GM18868 (cell line): ENCODE measurements around the gene DPEP2.

ENCODE experiments used
- ATAC-seq: cut with Tn5 transposase; IDR thresholded peaks from one replicate; pipeline ENCODE4 v1.9.1; 2021; ENCODE audit warnings: mild to moderate bottlenecking, moderate library complexity; ENCODE audit not compliant: unreplicated experiment

Gene DPEP2

DNA sequence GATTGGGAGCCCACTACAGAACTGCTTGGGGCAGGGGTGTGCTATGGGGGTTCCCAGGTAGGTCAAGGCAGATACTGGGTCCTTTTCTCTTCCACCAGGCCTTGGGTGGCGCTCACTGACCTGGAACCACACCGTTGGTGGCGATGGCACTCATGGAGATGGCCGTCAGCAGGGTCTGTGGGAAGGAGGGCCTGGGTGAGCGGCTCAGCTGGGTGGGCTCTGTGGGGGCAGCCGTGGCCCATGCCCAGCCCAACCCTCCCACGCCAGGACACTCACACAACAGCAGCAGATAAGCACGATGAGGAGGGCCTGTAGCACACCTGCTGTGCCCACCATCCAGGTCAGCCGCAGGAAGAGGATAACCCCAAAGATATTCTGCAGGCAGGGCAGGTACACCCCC is 41.7 kb downstream of the DPEP2 start:
- ATAC-seq = no peak

DNA sequence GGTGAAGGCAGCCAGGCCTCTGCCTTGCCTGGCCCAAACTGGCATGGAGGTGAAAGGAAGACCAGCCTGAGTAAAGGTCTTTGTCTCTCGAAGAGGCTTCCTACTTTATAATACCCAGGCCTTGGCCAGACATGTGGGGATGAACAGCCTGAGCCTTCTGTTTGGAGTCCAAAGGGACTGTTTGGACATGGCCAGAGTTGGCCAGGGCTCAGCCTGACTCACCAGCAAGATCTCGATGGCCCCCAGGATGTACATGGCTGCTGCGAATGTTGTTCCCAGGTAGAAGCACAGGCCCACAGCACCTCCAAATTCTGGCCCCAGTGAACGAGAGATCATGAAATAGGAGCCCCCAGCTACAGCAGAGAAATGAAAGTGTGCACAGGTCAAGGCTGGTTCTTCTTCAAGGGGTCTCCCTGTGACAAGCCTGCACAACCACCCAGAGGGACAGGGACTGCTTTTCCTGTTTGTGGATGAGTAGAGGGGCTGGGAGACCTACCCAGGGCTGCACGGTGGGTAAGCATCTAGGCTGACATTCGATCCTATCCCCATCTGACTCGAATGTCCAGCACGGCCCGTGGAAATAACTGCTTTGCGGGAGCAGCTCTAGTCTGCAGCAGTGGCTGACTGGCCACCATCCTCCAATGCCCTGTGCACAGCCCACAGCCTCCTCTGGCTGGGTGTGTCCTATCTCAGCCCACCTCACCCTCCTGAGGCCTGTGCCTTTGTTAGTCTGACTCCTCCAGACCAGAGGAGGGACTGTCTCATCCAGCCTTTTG is 44.7 kb downstream of the DPEP2 start:
- no peak for ATAC-seq

DNA sequence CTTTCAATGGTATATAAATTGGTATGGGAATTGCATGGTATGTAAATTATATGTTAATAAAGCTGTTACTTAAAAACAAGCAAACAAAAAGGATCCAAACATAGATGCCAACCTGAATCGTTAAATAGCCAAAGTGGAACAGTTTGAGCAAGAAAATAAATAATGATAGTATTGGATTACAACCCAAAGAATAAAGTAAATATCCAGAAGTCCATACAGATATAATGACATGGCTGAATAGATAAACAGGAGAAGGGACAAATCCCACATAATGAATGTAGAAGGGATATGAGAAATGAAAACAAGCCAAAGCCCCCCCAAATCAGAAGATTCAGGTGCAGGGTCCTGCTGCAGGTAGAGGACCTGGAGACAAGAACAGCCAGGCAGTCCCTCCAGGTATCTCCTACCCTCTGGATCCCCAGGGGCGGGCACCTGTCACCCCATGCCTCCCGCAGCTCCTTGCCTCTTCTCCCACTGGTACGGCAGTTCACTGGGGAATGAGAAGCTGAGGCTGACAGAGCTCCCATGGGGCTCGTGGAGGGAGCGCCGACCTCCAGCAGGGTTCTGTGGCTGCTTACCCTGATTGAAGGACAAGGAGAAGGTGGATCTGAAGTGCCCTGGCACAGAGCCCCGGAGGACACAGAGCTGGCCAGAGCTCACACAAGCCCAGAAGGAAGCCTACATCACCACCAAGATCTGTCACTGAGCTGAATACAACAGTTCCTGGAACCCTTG is 45.5 kb downstream of the DPEP2 start:
- no peak for ATAC-seq

DNA sequence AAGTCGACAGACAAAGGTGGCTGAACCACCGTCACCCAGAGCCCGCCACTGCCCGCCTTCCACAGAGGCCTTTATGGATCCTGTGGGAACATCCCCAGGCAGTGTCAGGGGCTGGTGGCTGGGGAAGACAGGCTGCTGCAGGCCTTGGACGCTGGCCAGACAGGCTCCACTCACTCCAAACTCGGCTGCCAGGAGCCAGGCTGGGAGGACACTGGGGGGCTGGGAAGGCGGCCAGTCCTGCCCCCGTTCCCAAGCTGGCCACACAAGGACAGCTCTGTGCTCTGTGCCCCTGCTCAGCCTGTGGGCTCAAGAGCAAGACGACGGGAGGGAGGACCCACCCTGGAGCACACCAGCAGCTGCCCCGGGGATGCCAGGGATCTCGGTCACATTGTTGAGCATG is 47.8 kb downstream of the DPEP2 start:
- no peak for ATAC-seq

DNA sequence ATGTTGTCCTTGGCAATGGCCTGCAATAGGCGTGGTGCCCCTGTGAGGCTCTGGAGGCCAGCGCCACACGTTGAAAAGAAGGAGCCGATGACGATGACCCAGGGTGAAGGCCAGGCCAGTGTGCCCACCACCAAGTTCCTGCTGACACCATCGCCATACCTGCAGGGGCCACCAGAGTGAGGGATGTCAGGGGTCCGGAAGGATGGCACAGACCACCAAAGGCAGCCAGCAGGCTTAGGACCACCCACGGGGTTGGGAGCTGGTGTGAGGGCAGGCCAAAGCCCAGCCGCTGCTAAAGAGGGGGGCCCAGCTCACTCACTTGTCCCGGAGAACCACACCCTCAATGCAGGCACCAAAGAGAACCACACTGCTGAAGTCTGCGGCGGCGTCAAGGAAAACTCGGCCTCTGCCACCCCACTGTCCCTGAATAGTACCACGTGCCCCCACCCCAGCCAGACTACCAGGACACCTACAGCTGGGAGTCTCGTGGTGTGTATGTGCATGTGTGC is 48.9 kb downstream of the DPEP2 start:
- ATAC-seq = no peak

DNA sequence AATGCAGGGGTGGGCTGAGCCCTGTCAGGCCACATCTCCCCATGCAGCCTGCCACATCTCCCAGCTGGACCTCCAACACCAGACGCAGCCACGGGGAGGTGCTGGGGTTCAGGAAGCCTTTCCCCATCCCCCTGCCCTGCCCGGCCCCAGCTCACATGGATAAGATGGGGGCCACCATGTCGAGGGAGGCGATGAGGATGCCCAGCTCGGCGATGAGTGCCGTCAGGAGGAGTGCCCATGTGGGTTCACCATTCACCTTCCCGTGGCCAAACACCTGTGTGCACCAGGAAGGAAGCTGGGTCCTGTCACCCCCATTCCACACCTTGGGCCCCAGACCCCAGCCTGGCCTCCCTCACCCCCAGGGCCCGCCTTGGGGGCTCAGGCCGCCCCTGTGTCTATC is 49.6 kb downstream of the DPEP2 start:
- no peak for ATAC-seq

DNA sequence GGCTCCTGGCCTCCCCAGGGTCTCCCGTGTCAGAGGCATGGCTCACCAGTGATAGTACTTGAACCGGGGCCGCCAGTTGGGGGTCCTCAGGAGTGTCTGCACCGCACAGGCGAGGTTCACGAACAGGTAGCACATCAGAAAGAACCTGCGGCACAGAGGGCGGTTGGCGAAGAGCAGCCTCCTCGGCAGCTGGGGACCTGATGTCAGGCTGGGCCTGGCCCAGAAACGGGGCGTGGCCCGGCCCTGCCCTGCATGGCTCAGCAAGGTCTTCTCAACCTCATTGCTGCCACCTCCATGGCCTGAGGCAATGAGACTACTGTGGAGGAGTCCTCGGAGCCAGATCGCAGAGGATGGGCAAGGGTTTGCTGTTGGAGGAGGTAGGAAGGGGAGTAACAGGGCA is 51.3 kb downstream of the DPEP2 start:
- ATAC-seq = no peak

DNA sequence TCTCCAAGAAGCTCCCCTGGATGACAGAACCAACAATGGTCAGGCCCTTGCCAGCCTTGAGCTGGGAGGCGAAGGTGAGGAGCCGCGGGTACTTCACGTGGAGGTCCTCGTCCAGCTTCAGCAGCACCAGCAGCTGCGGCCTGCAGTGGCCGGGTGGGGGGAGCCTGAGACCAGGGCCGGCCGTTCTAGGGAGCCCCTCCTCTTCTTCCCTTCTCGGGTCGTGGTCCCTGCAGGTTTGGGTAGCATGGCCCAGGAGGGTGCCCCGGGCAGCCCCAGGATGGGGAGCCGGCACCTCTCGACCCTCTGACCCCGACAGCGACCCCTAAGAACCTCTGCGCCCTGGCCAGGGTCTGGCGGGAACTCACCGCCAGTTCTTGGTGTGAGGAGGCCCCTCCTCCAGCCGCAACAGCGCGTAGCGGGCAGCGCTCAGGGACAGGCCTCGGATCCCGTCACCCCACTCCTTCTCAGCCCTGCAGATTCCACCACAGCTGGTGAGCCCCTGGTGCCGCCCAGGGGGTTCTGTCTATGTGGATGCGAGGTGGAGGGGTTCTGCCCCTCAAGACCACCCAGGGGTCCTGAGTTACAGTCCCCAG is 52.2 kb downstream of the DPEP2 start:
- ATAC-seq = no peak

DNA sequence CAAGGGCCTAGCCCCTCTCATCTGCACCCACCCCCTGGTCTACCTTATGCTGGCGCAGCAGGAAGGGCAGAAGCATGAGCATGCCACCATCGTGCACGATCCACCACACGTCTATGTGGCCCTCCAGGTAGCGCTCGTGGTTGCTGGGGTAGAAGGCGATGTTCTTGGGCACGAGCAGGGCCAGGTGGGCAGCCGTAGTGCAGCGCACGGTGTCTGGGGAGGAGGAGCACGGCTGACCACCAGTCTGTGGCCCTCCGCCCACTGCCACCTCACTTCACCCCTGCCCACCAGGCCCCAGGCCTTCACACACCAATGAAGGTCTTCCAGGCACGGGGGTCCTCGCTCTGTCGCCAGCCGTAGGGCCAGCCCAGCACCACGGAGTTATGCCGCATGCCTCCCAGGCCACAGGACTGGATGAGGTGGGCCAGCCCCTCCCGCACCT is 53.1 kb downstream of the DPEP2 start:
- no peak for ATAC-seq

DNA sequence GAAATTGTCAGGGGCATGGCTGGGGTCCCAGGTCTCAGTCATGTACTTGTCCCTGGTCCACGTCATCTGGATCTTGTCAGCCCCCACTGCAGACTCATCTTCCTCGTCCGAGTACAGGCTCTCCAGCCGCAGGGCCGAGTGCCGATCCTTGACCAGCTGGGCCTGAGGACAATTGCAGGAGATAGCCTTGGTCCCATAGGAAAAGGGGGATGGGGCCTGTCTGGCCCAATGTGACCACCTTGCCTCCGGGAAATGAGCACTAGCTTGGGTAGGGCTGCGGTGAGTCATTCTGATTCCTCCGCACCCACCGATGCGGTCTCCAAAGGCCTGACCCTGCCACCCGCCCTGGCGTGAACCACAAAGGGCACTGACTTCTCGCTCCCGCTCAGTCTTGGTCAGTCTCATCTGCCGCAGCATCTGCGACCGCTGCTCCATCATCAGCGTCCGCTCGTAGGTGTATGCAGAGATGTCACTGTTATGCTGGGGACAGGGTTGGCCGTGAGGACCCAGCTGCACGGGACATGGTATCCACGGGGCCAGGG is 53.8 kb downstream of the DPEP2 start:
- no peak for ATAC-seq

DNA sequence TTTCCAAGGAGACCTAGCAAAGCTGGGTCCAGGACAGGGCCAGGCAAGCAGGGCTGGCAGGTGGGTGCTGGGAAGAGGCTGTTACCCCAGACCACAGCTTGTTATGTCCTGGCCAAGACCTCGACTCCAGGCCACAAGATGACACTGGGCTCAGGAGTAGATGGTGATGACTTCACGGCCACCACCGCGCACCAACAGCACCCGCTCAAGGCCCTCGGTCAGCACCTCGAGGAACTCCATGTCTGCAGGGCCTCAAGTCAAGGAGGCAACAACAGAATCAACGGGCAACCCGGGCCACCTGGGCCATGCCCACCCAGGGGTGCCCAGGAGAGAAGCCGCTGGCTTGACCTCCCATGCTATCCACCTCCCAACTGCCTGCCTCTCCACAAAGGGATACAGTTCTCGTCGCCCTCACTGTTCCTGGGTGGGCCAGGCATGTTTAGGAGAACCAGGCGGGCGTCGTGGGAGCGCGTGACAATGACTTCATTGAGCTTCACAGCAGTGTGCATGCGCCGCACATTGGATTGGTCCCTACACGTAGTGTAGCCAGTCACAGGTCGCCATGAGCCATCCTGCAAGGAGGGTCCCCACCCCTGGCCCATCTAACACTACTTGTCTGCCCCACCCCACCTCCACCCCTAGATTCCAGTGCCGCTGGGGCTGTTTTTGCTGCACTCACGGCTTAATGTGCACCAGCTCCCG is 54.4 kb downstream of the DPEP2 start:
- no peak for ATAC-seq

DNA sequence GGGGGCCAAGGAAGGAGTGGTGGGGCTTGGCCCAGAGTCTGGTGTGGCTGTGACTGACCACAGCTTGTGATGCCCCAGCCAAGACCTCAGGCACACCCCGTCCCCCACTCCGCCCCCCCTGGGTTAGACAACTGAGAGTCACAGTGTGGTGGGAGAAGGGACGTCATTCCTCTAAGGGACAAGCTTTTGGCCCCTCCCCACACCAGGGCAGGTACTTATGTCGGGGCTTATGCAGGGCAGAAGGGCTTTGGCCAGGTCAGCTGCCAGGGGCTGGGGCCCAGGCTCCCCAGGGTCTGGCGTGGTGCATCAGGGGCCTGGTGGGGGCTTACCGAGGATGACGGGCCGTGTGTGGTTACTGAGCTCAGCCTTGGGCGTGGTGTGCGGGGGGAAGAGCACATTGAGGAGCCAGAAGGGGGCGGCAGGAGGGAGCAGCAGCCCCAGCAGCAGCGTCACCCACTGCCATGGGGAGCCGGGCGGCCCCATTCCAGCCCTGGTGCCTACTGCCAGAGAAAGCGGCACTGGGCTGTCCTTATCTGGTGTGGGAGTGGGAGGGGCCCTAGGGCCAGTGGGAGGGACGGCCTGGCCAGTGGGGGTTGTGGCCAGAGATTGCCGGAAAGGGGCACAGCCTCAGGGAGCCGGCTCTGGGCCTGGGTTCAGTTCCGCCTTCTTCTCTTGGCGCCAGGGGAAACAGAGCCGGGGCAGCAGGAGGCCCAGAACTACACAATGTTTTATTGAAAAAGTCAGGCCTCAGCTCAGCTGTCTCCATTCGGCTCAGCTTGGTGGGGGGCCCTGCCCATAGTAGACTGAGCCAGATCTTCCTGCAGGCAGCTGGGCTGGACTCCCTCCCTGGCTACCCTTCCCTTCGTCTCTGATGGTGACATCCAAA is 55.4 kb downstream of the DPEP2 start, which contains the start of gene LCAT:
TSS of gene LCAT (minus strand) at position 502 of the 886 bp plus-strand sequence. CDS start at position 483, 19 bp downstream.
- no peak for ATAC-seq

DNA sequence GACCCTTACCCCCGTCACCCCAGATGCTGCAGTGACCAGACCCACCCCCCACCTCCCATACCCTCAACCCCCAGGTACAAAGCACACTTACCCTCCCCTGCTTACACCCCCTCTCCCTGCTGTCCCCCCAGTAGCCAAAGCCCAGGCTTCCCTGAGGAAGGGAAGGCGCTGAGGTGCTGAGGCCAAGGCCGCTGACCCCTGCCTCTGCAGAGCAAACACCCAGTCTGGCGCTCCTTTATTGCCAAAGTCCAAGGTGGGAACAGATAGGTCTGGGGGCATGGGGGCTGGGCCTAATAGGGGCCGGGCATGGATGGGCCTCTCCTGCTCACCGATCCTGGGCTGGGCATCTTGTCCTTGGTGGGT is 56.0 kb downstream of the DPEP2 start:
- no peak for ATAC-seq

DNA sequence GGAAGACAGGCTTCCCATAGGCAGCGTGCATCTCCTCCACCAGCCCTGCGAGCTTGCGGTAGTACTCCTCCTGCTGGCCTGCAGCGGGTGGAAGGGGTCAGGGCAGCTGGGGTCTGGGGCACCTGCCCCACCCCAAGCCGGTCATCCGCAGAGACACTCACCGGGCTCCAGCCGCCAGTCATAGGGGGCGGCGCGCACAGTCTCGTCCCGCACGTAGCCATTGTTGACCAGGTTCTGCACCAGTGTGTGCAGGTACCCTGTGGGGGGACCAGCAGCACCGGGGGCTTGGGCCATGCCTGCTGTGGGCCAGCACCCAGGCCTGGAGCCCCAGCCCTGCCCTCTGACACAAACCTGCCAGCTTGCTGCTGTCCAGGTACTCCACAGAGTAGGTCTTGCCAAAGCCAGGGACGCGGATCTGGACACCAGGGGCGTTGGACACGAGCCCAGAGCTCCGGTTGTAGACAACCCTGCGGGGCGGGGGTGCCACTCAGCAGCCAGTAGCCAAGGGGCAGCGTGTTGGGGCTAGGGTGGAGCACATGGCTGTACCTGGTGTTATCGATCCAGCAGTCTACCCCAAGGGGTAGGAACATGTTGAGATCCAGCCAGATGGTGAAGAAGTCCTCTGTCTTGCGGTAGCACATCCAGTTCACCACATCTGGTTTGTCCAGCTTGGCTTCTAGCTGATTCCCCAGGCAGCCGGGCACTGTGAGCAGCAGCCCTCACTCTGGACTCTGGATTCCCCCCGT is 56.6 kb downstream of the DPEP2 start:
- no peak for ATAC-seq

DNA sequence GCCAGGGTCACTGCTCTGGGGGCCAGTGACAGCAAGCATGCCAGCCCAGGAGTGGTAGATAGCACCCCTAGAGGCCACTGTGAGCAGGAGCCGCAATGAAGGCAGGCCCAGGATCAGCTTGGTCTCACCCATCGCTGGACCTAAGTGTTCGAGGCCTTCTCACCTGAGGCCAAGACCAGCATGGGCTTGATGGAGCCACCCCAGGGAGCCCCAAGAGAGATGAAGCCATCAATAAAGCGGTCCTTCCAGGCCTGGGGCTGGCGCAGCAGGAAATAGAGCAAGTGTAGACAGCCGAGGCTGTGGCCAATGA is 57.1 kb downstream of the DPEP2 start:
- no peak for ATAC-seq

DNA sequence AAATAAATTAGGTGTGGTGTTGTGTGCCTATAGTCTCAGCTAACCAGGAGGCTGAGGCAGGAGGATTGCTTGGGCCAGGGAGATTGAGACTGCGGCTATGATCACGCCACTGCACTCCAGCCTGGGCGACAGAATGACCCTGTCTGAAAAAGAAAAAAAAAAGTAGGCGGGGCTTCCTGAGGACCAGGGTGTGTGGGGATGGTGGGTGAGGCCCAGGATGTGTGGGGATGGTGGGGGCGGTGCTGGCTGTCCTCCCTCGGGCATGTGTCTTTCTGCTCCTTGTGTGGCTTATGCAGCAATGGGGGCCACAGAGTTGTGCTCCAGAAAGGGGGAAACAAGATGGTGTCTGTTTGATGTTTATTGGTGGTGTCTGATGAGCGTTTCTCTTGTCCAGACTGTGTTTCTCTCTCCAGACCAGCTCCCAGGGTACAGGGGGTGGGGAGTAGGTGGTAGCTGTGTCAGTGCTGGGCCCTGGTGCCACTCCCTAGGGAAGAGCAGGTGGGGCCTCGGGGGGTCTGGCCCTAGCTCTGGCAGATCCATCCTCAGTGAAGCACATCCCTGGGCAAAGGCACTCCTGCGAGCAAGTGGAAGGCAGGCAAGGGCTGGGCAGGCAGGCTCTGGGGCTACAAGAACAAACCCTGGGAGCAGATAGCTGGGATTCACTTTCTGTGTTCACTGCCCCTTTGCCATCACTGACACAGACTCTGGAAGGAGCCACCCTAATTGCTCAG is 57.6 kb downstream of the DPEP2 start:
- no peak for ATAC-seq

DNA sequence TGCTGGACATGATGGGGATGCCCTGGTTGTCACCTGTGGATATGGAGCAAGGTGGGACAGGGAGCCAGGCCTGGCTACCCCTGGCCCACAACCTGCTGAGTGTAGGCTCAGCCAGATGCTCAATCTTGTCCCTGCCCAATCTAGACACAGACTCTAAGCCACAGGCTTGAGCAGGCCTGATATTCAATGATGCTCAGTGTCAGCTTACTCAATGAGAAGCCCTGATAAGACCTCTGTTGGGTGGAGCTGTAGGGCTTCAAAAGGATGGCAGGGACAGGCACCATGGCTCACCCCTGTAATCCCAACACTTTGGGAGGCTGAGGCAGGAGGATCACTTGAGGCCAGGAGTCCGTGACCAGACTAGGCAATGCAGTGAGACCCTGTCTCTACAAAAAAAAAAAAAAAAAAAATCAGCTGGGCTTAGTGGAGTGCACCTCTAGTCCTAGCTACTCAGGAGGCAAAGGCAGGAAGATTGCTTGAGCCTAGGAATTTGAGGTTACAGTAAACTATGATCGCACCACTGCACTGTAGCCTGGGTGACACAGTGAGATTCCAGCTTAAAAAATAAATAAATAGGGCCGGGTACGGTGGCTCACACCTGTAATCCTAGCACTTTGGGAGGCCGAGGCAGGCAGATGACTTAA is 58.7 kb downstream of the DPEP2 start:
- ATAC-seq = no peak
